ENCODE results near the gene PCNX2. TPM values are rescaled to one million over a fixed set of nuclear protein-coding genes. Genes with fewer than 3 reads are reported as not detected.

Gene PCNX2
- total and polyA plus RNA-seq, 2 of the 8 experiments (the other 6 are each of a cell fraction or from before 2014, with no cell fraction given), result 46.1 to 57.6 TPM

DNA sequence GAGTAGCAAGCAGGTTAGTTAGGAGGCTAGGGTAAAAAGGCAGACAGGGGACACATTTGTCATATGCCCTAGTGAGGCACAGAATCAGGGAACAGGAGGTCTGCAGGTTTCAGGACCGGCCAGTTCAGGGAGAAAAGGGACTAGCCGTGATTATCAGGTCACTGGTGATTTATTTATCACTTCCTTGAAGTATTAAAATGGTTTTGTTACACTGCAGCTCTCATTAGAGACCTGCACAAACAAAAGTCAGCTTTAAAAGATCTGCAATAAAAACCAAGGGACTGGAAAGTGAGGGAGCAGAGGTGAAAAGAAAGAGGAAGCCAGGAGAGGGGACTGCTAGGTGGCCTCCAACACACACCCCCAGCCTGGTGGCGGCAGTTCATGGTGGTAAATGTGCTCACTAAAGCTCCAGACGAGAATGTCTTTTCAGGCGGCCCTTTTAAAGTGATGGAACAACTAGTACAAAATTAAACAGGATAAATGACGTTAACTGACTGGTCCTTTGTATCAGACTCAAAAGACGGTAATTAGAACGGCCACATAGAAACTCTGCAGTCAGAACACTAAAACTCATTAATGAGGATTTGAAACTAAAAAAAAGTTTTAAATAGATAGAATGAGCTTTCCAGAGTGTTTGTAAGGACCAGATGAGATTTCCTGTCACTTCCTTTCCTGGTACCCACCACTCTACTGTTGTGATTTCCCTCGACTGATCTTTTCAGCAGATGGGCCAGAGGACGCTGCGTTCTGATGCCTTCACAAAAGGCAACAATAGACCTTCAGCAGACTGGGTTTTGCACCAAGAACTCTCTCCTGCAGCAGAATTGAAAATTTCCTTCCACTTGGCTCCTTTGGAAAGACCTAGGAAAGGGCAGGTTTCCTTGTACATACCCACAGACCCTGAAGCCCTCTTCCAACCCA is 208.3 kb downstream of the PCNX2 start (continued):
- no peak for TF ChIP-seq ASH2L (IDR thresholded peaks at IDR 0.05; ENCODE audit: low read length)
- TF ChIP-seq BCL11A (IDR thresholded peaks at IDR 0.05; ENCODE audit: low read depth in 2 of 2, low read length in 2 of 2), result no peak
- TF ChIP-seq, protein P1, sequence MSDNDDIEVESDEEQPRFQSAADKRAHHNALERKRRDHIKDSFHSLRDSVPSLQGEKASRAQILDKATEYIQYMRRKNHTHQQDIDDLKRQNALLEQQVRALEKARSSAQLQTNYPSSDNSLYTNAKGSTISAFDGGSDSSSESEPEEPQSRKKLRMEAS (IDR thresholded peaks at IDR 0.05), result no peak
- no peak for TF ChIP-seq EGR1 (IDR thresholded peaks at IDR 0.05; ENCODE audit: borderline replicate concordance, low read depth, low read length)
- TF ChIP-seq, protein P2, sequence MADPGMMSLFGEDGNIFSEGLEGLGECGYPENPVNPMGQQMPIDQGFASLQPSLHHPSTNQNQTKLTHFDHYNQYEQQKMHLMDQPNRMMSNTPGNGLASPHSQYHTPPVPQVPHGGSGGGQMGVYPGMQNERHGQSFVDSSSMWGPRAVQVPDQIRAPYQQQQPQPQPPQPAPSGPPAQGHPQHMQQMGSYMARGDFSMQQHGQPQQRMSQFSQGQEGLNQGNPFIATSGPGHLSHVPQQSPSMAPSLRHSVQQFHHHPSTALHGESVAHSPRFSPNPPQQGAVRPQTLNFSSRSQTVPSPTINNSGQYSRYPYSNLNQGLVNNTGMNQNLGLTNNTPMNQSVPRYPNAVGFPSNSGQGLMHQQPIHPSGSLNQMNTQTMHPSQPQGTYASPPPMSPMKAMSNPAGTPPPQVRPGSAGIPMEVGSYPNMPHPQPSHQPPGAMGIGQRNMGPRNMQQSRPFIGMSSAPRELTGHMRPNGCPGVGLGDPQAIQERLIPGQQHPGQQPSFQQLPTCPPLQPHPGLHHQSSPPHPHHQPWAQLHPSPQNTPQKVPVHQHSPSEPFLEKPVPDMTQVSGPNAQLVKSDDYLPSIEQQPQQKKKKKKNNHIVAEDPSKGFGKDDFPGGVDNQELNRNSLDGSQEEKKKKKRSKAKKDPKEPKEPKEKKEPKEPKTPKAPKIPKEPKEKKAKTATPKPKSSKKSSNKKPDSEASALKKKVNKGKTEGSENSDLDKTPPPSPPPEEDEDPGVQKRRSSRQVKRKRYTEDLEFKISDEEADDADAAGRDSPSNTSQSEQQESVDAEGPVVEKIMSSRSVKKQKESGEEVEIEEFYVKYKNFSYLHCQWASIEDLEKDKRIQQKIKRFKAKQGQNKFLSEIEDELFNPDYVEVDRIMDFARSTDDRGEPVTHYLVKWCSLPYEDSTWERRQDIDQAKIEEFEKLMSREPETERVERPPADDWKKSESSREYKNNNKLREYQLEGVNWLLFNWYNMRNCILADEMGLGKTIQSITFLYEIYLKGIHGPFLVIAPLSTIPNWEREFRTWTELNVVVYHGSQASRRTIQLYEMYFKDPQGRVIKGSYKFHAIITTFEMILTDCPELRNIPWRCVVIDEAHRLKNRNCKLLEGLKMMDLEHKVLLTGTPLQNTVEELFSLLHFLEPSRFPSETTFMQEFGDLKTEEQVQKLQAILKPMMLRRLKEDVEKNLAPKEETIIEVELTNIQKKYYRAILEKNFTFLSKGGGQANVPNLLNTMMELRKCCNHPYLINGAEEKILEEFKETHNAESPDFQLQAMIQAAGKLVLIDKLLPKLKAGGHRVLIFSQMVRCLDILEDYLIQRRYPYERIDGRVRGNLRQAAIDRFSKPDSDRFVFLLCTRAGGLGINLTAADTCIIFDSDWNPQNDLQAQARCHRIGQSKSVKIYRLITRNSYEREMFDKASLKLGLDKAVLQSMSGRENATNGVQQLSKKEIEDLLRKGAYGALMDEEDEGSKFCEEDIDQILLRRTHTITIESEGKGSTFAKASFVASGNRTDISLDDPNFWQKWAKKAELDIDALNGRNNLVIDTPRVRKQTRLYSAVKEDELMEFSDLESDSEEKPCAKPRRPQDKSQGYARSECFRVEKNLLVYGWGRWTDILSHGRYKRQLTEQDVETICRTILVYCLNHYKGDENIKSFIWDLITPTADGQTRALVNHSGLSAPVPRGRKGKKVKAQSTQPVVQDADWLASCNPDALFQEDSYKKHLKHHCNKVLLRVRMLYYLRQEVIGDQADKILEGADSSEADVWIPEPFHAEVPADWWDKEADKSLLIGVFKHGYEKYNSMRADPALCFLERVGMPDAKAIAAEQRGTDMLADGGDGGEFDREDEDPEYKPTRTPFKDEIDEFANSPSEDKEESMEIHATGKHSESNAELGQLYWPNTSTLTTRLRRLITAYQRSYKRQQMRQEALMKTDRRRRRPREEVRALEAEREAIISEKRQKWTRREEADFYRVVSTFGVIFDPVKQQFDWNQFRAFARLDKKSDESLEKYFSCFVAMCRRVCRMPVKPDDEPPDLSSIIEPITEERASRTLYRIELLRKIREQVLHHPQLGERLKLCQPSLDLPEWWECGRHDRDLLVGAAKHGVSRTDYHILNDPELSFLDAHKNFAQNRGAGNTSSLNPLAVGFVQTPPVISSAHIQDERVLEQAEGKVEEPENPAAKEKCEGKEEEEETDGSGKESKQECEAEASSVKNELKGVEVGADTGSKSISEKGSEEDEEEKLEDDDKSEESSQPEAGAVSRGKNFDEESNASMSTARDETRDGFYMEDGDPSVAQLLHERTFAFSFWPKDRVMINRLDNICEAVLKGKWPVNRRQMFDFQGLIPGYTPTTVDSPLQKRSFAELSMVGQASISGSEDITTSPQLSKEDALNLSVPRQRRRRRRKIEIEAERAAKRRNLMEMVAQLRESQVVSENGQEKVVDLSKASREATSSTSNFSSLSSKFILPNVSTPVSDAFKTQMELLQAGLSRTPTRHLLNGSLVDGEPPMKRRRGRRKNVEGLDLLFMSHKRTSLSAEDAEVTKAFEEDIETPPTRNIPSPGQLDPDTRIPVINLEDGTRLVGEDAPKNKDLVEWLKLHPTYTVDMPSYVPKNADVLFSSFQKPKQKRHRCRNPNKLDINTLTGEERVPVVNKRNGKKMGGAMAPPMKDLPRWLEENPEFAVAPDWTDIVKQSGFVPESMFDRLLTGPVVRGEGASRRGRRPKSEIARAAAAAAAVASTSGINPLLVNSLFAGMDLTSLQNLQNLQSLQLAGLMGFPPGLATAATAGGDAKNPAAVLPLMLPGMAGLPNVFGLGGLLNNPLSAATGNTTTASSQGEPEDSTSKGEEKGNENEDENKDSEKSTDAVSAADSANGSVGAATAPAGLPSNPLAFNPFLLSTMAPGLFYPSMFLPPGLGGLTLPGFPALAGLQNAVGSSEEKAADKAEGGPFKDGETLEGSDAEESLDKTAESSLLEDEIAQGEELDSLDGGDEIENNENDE (IDR thresholded peaks at IDR 0.05; ENCODE audit: insufficient replicate concordance, low read length), result no peak
- TF ChIP-seq SP1 (IDR thresholded peaks at IDR 0.05; ENCODE audit: low read depth, low read length), result no peak
